Endothelial cell of umbilical vein (primary cell): ENCODE measurements around the gene B2M. TPM values are rescaled to one million over a fixed set of nuclear protein-coding genes. Genes with fewer than 3 reads are reported as not detected.

Source experiments
- BruUV-seq: library from RNA; stranded (reverse); fragments of 400-500 nt; replicated peaks from 2 replicates; lab custom pipeline; 2021; lab: Mats Ljungman, UMichigan
- CTCF ChIA-PET: fragments of 300-600, 350-600 bp; sonication (Branson Sonifier 250); formaldehyde crosslinking; loops from one replicate; lab custom pipeline; 2021; ENCODE audit warnings: antibody characterized with exemption, inconsistent platforms; lab: Charles Lee
- POLR2A ChIA-PET: fragments of 300-600, 350-600 bp; sonication (Branson Sonifier 250); formaldehyde crosslinking; loops from one replicate; lab custom pipeline; 2021; ENCODE audit warnings: antibody characterized with exemption, inconsistent platforms; lab: Charles Lee
- DNase-seq: peaks from one replicate; pipeline ENCODE4 v3.0.0-alpha.2; 2011; ENCODE audit warnings: low read depth, low spot score
- FAIRE-seq: peaks from 2 replicates; lab custom pipeline; 2011; peaks lifted over from hg19 to GRCh38; lab: Jason Lieb, UNC
- H2AFZ ChIP-seq: 2 replicates; pipeline ENCODE4 v1.6.0; 2012; ENCODE audit warnings: low read depth, low read length, control low read depth, inconsistent platforms
- H3K27ac ChIP-seq: 2 replicates; pipeline ENCODE4 v1.5.1; 2011; ENCODE audit warnings: low read depth, mild to moderate bottlenecking, control low read depth, low read length, moderate library complexity; ENCODE audit not compliant: insufficient read depth
- H3K27me3 ChIP-seq, 2 experiments: 2 replicates each; pipeline versions ENCODE4 v1.6.0 to v1.6.1; 2011; ENCODE audit warnings: low read length in 2 of 2, mixed read lengths in 1 of 2; ENCODE audit not compliant: control insufficient read depth in 2 of 2, insufficient read depth in 2 of 2
- H3K36me3 ChIP-seq, 2 experiments: 2 replicates in 1 of 2; 3 replicates in 1 of 2; pipeline ENCODE4 v1.5.1; 2011; ENCODE audit warnings: low read length in 2 of 2, mild to moderate bottlenecking in 1 of 2, moderate library complexity in 1 of 2; ENCODE audit not compliant: control insufficient read depth in 2 of 2, insufficient read depth in 2 of 2; ENCODE audit errors: extremely low read depth in 1 of 2
- H3K4me1 ChIP-seq: 3 replicates; pipeline ENCODE4 v1.5.1; 2011; ENCODE audit warnings: mild to moderate bottlenecking, low read length; ENCODE audit not compliant: control insufficient read depth, insufficient read depth; ENCODE audit errors: extremely low read depth
- H3K4me2 ChIP-seq: 2 replicates; pipeline ENCODE4 v1.6.1; 2011; ENCODE audit warnings: low read length, control low read depth, mixed read lengths; ENCODE audit not compliant: insufficient read depth
- H3K4me3 ChIP-seq, 3 experiments: fragments of 200-600 bp in 1 of 3; sonication (generic), shearing (Covaris generic) in 1 of 3; replicated peaks in 1 of 3; 2 replicates each; pipeline ENCODE4 v1.5.1; 2011 to 2016; ENCODE audit warnings: control low read depth in 3 of 3, low read length in 3 of 3, mild to moderate bottlenecking in 2 of 3, inconsistent platforms in 1 of 3, low read depth in 1 of 3, moderate library complexity in 1 of 3; ENCODE audit not compliant: insufficient read depth in 1 of 3
- H3K79me2 ChIP-seq: 2 replicates; pipeline ENCODE4 v1.6.0; 2012; ENCODE audit warnings: low read length, inconsistent platforms; ENCODE audit not compliant: control insufficient read depth, insufficient read depth
- H3K9ac ChIP-seq: replicated peaks from 2 replicates; pipeline ENCODE3; 2011; ENCODE audit warnings: low read length, control low read depth; ENCODE audit not compliant: insufficient read depth; ENCODE audit errors: extremely low read depth
- H3K9me1 ChIP-seq: replicated peaks from 3 replicates; pipeline ENCODE4 v1.6.0; 2011; ENCODE audit warnings: mild to moderate bottlenecking, low read length; ENCODE audit not compliant: control insufficient read depth, insufficient read depth; ENCODE audit errors: extremely low read depth
- H3K9me3 ChIP-seq: replicated peaks from 2 replicates; pipeline ENCODE4 v1.5.1; 2012; ENCODE audit warnings: low read length, inconsistent platforms; ENCODE audit not compliant: control insufficient read depth, insufficient read depth
- H4K20me1 ChIP-seq: replicated peaks from 2 replicates; pipeline ENCODE3; 2011; ENCODE audit warnings: mild to moderate bottlenecking, low read length; ENCODE audit not compliant: control insufficient read depth, insufficient read depth; ENCODE audit errors: extremely low read depth
- CTCF ChIP-seq, 2 donors: IDR thresholded peaks; 1 replicate in 1 of 2; 2 replicates in 1 of 2; pipeline ENCODE4 v1.5.1; 2011; ENCODE audit warnings: low read length in 2 of 2, mild to moderate bottlenecking in 2 of 2, moderate library complexity in 2 of 2, control low read depth in 1 of 2, inconsistent platforms in 1 of 2, low read depth in 1 of 2; ENCODE audit not compliant: insufficient read depth in 1 of 2; ENCODE audit errors: extremely low read depth in 1 of 2
- EZH2 ChIP-seq: IDR thresholded peaks from 2 replicates; pipeline ENCODE4 v1.6.1; 2012; ENCODE audit warnings: borderline replicate concordance, low read depth, mild to moderate bottlenecking, moderate library complexity, low read length, inconsistent platforms; ENCODE audit not compliant: severe bottlenecking
- FOS ChIP-seq: IDR thresholded peaks from 2 replicates; pipeline ENCODE4 v1.6.1; 2011; ENCODE audit warnings: mild to moderate bottlenecking, low read length, moderate library complexity, borderline replicate concordance; ENCODE audit not compliant: insufficient read depth
- GATA2 ChIP-seq: IDR thresholded peaks from 2 replicates; pipeline ENCODE4 v1.7.0; 2011; ENCODE audit warnings: low read depth, mild to moderate bottlenecking, moderate library complexity, mixed read lengths, low read length; ENCODE audit not compliant: insufficient read length, insufficient read depth
- JUN ChIP-seq: IDR thresholded peaks from 2 replicates; pipeline ENCODE4 v1.6.1; 2011; ENCODE audit warnings: borderline replicate concordance, low read depth; ENCODE audit not compliant: insufficient read length, insufficient read depth
- MAX ChIP-seq: IDR thresholded peaks from 2 replicates; pipeline ENCODE4 v1.6.1; 2011; ENCODE audit not compliant: insufficient read depth, insufficient read length
- MYC ChIP-seq: IDR thresholded peaks from one replicate; pipeline ENCODE4 v1.6.1; 2011; ENCODE audit warnings: mild to moderate bottlenecking, low read depth, low read length
- POLR2A ChIP-seq: IDR thresholded peaks from 2 replicates; pipeline ENCODE4 v1.6.1; 2012; ENCODE audit warnings: low read depth, mild to moderate bottlenecking, control low read depth, low read length
- POLR2AphosphoS5 ChIP-seq: IDR thresholded peaks from 2 replicates; pipeline ENCODE4 v1.6.1; 2012; ENCODE audit warnings: low read depth, mild to moderate bottlenecking, control low read depth, low read length, moderate library complexity; ENCODE audit not compliant: insufficient read depth
- dilution Hi-C: fragments of 300-500 bp; cut with MboI; formaldehyde crosslinking; loops from one replicate; pipeline ENCODE4 v1.15.0; 2019; ENCODE audit warnings: low sequenced_read_pairs; ENCODE audit not compliant: extremely low pct_ligation_motif_present
- intact Hi-C: fragments of 100-400 bp; cut with micrococcal nuclease; formaldehyde crosslinking; loops from one replicate; pipeline ENCODE4 v1.10.0; 2022
- polyA plus RNA-seq, 4 experiments: library from polyadenylated mRNA; depleted of rRNA in 3 of 4; stranded (reverse) in 3 of 4; unstranded in 1 of 4; fragments of >200 nt; gene quantifications; 2 replicates each; pipeline versions ENCODE4 v1.2.1 to v1.2.3, GENCODE V29; 2011 to 2012; ENCODE audit warnings: missing spikeins in 1 of 4
- total RNA-seq: library from RNA; stranded (reverse); gene quantifications from 2 replicates; pipeline ENCODE4 v1.2.3, GENCODE V29; 2021

The B2M gene
- total and polyA plus RNA-seq, 2 donors (not counting 3 experiments of a cell fraction or from before 2014, with no cell fraction given) = 985 to 5,206 TPM

- TF ChIP-seq EZH2 = no peak
- TF ChIP-seq GATA2 = no peak
- no peak overlapping the region for H3K4me3 ChIP-seq
- H3K27me3 ChIP-seq = peaks cover 14 to 19% of the 10 kb centered on the region in 2 experiments
- no peak overlapping the region for H3K9ac ChIP-seq
- no peaks in the 10 kb centered on the region for H3K9me3 ChIP-seq
- dilution Hi-C loops (no loop called here), intact Hi-C loops (no loop called here)
- H3K27ac ChIP-seq = no peak overlapping the region
- H3K36me3 ChIP-seq = no peaks in the 10 kb centered on the region
- no peak overlapping the region for H2AFZ ChIP-seq
- FAIRE-seq (no peak), DNase-seq (no peak)
- ChIA-PET POLR2A (no interaction called here), CTCF (no interaction called here)
- BruUV-seq = no TSS peak
- H3K79me2 ChIP-seq = no peaks in the 10 kb centered on the region
- H3K4me2 ChIP-seq = no peak overlapping the region
- no peaks in the 10 kb centered on the region for H3K4me1 ChIP-seq
- H4K20me1 ChIP-seq = no peaks in the 10 kb centered on the region
- no peaks in the 10 kb centered on the region for H3K9me1 ChIP-seq
These were observed 51.9 kb downstream of the B2M start for GRCh38 chr15:44763187-44763586.

DNA sequence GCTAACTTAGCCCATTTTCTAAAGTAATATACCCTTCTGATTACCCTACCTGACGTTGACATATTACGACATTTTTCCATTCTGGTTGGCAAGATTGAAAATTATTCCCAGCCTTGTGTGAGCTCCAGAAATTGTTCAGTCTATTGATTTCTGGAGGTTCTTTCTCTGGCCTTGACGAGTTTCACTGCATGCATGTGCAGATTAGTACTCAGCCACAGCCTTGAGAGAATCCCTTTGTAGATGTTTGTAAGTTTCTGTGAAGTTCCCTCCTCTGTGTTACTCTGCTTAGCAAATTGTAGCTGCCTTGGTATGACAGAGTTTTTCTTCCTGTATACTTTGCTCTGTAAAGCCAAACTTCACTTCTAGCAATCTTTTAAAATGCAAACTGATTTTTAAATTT is 52.5 kb downstream of the B2M start:
- no peak overlapping the region for H3K4me2 ChIP-seq
- H3K27ac ChIP-seq = no peak overlapping the region
- ChIA-PET POLR2A (no interaction called here), CTCF (interaction anchor here (1.1 kb wide), 1 partner anchor 26 kb away, joined by 3 read pairs; no protein-coding TSS in a partner anchor)
- H2AFZ ChIP-seq = no peak overlapping the region
- H3K4me1 ChIP-seq = no peaks in the 10 kb centered on the region
- no peaks in the 10 kb centered on the region for H3K36me3 ChIP-seq
- DNase-seq = no peak
- H3K4me3 ChIP-seq = no peak overlapping the region
- no peak for TF ChIP-seq MYC
- no peak for TF ChIP-seq GATA2
- no peak for TF ChIP-seq FOS
- TF ChIP-seq POLR2AphosphoS5 = no peak
- no peak for TF ChIP-seq JUN
- no peak for TF ChIP-seq MAX
- TF ChIP-seq EZH2 = no peak
- TF ChIP-seq POLR2A = no peak
- no peak for TF ChIP-seq CTCF (IDR thresholded peaks at IDR 0.05; ENCODE audit: extremely low read depth in 1 of 2, insufficient read depth in 1 of 2, low read depth in 1 of 2, low read length in 2 of 2)
- intact Hi-C loops (no loop called here), dilution Hi-C loops (no loop called here)
- no peaks in the 10 kb centered on the region for H3K9me1 ChIP-seq
- no peaks in the 10 kb centered on the region for H3K9me3 ChIP-seq
- H4K20me1 ChIP-seq = no peaks in the 10 kb centered on the region
- BruUV-seq = no TSS peak
- no peak for FAIRE-seq
- H3K9ac ChIP-seq = no peak overlapping the region
- H3K27me3 ChIP-seq = peaks cover 10 to 14% of the 10 kb centered on the region in 2 experiments
- no peaks in the 10 kb centered on the region for H3K79me2 ChIP-seq
